DLD1 (cell line): ENCODE results near the gene SCN4B.

Experiments used
- in situ Hi-C: cut with HindIII; loops from 2 replicates; pipeline ENCODE4 v1.10.0; 2017; ENCODE audit warnings: low sequenced_read_pairs

The SCN4B gene

DNA sequence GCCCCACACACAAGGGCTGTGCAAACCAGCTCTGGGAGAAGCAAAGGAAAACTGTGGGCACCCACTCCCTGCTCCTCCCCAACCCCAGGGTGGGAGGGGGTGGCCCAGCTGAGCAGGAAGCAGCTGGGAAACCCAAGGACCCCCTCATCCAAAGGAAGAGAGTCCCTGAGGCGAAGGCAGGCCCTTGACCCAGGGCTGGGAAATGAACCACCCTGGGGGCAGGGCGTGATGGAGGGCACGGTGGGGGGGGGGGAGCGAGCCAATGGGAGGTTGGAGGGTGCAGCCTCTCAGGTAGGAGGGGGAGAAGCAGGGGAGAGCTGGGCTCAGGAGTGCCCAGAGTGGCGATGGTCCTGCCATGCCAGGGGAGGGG is 16.8 kb downstream of the SCN4B start:
- in situ Hi-C loops = no loop called here

GRCh38 chr11:118135051-118135795 is 17.4 kb downstream of the SCN4B start:
- in situ Hi-C loops = no loop called here

DNA sequence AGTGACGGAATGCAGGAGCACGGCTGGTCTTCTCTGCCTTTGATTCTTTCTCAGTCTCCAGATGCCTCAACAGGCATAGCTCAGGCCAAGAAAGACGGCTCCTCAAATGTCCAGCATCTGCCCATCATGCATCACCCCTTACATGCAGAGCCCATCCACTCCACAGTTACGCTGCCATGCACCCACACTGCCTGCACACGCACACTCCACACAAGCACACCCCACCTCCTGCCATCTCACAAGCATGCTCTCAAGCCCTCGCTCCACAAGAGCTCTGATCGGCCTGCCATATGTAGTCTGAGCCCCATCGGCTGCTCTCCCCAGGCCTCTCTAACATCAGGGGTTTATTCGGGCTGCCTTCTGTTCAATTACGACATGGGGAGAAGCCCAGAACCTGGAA is 18.8 kb downstream of the SCN4B start:
- in situ Hi-C loops = no loop called here

GRCh38 chr11:118132385-118133151 is 20.1 kb downstream of the SCN4B start:
- in situ Hi-C loops = no loop called here

GRCh38 chr11:118129471-118130172 is 23.0 kb downstream of the SCN4B start:
- in situ Hi-C loops = no loop called here

- in situ Hi-C loops = no loop called here
Measured at GRCh38 chr11:118128721-118129470, 23.7 kb downstream of the SCN4B start.

DNA sequence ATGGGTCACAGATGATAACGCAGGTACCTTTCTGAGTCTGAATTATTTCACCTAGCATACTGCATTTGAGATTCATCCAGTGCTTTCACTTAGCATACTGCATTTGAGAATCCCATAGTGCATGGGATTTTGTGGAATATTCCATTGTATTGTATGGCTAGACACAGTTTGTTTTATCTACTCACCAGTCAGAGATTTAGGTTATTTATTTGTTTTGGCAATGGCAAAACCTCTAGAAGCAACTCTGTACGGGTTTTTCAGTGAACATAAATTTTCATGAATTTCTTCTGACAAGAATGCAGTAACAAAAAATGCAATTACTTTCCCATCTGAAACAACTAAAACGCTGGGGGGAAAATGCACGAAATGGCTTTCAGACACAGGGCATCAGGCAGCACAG is 24.3 kb downstream of the SCN4B start:
- in situ Hi-C loops = no loop called here

DNA sequence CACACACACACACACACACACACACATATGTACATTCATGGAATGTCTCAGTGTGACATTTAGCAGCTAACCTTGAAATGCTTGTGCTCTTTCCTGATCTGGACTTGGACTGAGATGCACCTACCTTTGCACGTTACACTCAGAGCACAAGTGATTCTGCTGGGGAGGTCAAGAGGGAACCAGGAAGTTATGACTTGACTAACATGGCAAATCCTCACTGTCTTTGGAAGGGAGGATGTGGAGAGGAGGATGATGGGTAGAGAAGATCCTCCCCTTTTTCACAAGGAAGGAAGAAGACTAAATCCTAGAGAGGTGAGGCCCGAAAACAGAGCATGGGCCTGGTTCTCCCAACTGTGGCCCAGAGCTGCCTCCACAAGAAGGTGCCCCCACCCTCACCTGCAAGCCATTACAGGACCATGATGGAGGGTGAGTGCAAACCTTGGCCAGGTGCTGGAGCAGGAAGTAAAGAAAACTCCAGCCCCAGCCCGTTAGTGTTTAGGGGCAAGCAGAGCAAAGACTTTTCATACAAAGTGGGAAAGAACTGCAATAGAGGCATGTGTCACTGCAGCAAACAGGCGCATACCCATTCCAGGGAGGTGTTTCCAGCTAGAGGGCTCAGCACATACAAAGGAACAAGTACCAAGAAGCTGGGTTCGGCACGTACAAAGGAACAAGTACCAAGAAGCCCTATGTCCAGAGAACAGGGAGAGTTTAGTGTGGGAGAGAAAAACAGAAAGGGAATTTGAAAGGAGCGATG is 26.4 kb downstream of the SCN4B start:
- in situ Hi-C loops = no loop called here

- in situ Hi-C loops = no loop called here
Measured at GRCh38 chr11:118124929-118125535, 27.6 kb downstream of the SCN4B start.

DNA sequence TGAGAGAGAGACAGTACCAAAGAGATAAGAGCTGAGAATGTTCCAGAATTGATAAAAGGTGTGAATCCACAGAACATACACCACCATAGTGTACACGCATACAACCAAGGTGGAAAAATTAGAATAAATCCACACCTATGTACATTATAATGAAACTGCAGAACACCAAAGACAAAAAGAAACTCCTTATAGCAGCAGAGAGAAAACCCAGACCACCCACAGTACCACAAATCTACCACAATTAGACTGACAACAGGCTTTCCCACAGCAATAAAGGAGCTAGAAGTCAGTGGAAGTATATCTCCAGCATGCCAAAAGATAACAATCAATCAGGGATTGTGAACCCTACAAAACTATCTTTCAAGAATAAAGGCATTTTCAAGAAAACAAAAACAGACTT is 31.8 kb downstream of the SCN4B start:
- in situ Hi-C loops = no loop called here

DNA sequence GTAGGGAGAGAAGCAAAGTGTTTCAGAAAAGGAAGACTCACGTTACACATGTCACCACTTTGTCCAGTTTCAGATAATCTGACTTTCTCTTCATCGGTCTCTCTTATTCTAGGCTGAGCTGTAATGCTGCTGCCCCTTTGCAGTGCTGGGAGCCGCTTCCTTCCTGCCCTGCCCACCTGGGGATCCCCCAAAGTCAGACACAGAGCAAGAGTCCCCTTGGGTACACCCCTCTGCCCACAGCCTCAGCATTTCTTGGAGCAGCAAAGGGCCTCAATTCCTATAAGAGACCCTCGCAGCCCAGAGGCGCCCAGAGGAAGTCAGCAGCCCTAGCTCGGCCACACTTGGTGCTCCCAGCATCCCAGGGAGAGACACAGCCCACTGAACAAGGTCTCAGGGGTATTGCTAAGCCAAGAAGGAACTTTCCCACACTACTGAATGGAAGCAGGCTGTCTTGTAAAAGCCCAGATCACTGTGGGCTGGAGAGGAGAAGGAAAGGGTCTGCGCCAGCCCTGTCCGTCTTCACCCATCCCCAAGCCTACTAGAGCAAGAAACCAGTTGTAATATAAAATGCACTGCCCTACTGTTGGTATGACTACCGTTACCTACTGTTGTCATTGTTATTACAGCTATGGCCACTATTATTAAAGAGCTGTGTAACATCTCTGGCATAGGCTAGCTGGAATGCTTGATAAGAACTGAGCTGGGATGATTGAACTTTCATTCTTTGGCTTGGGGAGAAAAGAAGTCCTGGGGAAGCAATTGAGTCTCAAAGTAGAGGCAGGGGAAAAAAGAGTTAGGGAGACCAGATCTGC is 34.6 kb downstream of the SCN4B start:
- in situ Hi-C loops = no loop called here

DNA sequence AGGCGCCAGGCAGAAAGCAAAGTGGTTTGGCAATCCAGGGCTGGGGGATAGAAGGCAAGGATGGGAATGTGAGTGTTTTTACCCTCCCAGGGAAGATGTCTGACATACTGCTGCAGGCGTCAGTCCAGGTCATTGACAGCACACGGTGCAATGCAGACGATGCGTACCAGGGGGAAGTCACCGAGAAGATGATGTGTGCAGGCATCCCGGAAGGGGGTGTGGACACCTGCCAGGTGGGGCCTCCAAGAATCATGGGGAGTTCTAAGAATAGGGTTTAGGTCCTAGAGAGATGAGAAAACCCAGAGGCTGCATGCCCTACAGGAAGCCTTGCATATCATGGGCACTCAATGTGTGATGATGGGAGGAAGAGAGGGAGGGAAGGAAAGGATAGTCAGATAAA is 37.6 kb downstream of the SCN4B start:
- in situ Hi-C loops = no loop called here

GRCh38 chr11:118114266-118114665 is 38.4 kb downstream of the SCN4B start:
- in situ Hi-C loops = no loop called here

DNA sequence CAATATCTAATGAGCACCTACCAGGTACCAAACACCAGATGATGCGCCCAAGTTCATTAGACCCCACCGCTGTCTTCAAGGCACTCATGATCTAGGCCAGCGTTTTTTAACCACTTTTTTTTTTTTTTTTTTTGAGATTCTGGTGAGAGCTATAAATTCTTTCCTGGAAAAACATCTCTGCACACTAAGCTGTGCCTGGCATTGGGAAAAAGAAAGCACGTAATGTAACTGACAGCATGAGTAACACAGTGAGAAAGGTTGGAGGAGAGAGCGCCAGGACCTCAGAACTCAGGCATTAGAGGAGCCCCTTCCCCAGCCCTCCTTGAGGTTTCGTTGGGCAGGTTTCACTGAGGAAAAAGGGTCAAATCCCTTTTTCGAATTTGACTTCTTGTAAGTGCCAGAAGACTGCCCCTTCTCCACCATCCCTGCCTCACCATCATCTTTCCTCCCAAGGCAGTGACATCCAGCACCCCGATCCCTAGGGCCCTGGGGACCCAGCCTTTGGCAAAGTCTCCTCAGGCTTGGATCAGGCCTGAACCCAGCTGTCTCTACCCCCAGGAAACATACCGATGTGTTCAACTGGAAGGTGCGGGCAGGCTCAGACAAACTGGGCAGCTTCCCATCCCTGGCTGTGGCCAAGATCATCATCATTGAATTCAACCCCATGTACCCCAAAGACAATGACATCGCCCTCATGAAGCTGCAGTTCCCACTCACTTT is 39.8 kb downstream of the SCN4B start:
- in situ Hi-C loops = no loop called here

DNA sequence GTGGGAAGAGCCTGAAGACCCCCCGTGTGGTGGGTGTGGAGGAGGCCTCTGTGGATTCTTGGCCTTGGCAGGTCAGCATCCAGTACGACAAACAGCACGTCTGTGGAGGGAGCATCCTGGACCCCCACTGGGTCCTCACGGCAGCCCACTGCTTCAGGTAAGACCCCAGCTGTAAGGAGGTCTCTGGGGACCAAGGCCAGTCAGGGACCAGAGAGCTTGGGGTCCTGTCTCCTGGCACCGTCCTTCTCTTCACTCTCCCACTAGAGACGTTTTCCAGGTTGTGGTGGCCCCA is 40.9 kb downstream of the SCN4B start:
- in situ Hi-C loops = no loop called here

- in situ Hi-C loops = no loop called here
Measured at GRCh38 chr11:118111019-118111743, 41.4 kb downstream of the SCN4B start.

GRCh38 chr11:118109231-118109630 is 43.4 kb downstream of the SCN4B start:
- in situ Hi-C loops = no loop called here

DNA sequence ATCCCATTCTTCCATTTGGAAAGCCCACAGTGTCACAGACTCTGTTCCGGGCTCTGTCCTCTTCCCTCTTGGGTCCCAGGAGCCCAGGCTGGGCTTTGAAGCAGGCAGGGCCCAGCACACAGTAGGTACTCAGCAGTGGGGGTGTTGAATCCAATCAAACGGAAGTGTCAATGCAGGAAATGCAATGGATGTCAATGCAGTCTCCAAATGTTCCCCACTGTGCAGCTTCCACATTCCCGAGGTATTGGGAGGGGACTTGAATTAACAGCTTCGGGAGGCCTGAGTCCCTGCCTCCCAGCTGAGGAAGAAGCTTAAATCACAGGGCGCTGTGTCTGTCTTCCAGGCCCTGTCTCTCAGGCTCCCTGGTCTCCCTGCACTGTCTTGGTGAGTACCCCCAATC is 44.1 kb downstream of the SCN4B start:
- in situ Hi-C loops = no loop called here
